Suppressor macrophage treated with lipopolysaccharide for 1 hour (primary cell): Measurements from ENCODE around the gene RAC3.

Source experiments
- DNase-seq, 3 donors: peaks; one replicate each; pipeline ENCODE4 v3.0.0-alpha.2; 2020 to 2022

The RAC3 gene

GRCh38 chr17:82058230-82058854 lies 26.9 kb downstream of the RAC3 start:
- no peak for DNase-seq

- no peak for DNase-seq
Observed at GRCh38 chr17:82058855-82059249, 27.4 kb downstream of the RAC3 start.

GRCh38 chr17:82059272-82060000 lies 28.0 kb downstream of the RAC3 start:
- DNase-seq = no peak

- no peak for DNase-seq
Observed at GRCh38 chr17:82060001-82060380, 28.5 kb downstream of the RAC3 start.

GRCh38 chr17:82060614-82061013 lies 29.1 kb downstream of the RAC3 start:
- no peak for DNase-seq

- no peak for DNase-seq
Observed at GRCh38 chr17:82061047-82061925, 29.8 kb downstream of the RAC3 start.

- DNase-seq = peak in 1 of 3 donors; percentile 25
Observed at GRCh38 chr17:82062076-82062983, 30.9 kb downstream of the RAC3 start.

- no peak for DNase-seq
Observed at GRCh38 chr17:82062984-82063368, 31.5 kb downstream of the RAC3 start.

GRCh38 chr17:82063424-82064415 lies 32.2 kb downstream of the RAC3 start:
- no peak for DNase-seq

GRCh38 chr17:82064433-82065192 lies 33.1 kb downstream of the RAC3 start:
- no peak for DNase-seq

- DNase-seq = peak in 2 of 3 donors; percentile 59 to 73
Observed at GRCh38 chr17:82065193-82065637, 33.7 kb downstream of the RAC3 start.

- peak; percentile 78 to 93 (median 88) for DNase-seq
Observed at GRCh38 chr17:82065638-82066303, 34.3 kb downstream of the RAC3 start, which contains the start of gene DUS1L. Gene DUS1L (minus strand): TSS chr17:82065804. CDS start chr17:82065059, 745 bp downstream.

GRCh38 chr17:82070611-82071010 lies 39.1 kb downstream of the RAC3 start:
- no peak for DNase-seq

- DNase-seq = no peak
Observed at GRCh38 chr17:82072827-82073226, 41.3 kb downstream of the RAC3 start.

GRCh38 chr17:82073446-82073845 lies 42.0 kb downstream of the RAC3 start:
- DNase-seq = no peak

- DNase-seq = no peak
Observed at GRCh38 chr17:82076018-82076784, 44.7 kb downstream of the RAC3 start.

- DNase-seq = no peak
Observed at GRCh38 chr17:82076785-82077591, 45.5 kb downstream of the RAC3 start.
